Astrocyte (in vitro differentiated cells and primary cell): Measurements from ENCODE around the gene DCAF6. TPM values are rescaled to one million over a fixed set of nuclear protein-coding genes. Genes with fewer than 3 reads are reported as not detected.

Experiments used
- DNase-seq: peaks from one replicate; pipeline ENCODE4 v3.0.0-alpha.2; 2010; ENCODE audit warnings: low read depth
- FAIRE-seq: peaks from 2 replicates; lab custom pipeline; 2011; peaks lifted over from hg19 to GRCh38; lab: Jason Lieb, UNC
- H2AFZ ChIP-seq: 2 replicates; pipeline ENCODE4 v1.6.0; 2012; ENCODE audit warnings: low read depth, low read length, inconsistent platforms
- H3K27ac ChIP-seq: 2 replicates; pipeline ENCODE4 v1.5.1; 2011; ENCODE audit warnings: low read depth, low read length, inconsistent platforms
- H3K27me3 ChIP-seq: 2 replicates; pipeline ENCODE4 v1.6.0; 2011; ENCODE audit warnings: low read length, inconsistent platforms; ENCODE audit not compliant: insufficient read depth
- H3K36me3 ChIP-seq: 2 replicates; pipeline ENCODE4 v1.5.1; 2011; ENCODE audit warnings: low read length, inconsistent platforms; ENCODE audit not compliant: insufficient read depth
- H3K4me1 ChIP-seq: 2 replicates; pipeline ENCODE4 v1.5.1; 2011; ENCODE audit warnings: low read length, inconsistent platforms; ENCODE audit not compliant: insufficient read depth
- H3K4me2 ChIP-seq: 2 replicates; pipeline ENCODE4 v1.6.0; 2012; ENCODE audit warnings: low read length, inconsistent platforms
- H3K4me3 ChIP-seq: 2 replicates; pipeline ENCODE4 v1.5.1; 2011; ENCODE audit warnings: low read depth, mild to moderate bottlenecking, low read length, inconsistent platforms; ENCODE audit not compliant: insufficient read depth
- H3K79me2 ChIP-seq: 2 replicates; pipeline ENCODE4 v1.6.0; 2012; ENCODE audit warnings: mild to moderate bottlenecking, low read length, inconsistent platforms; ENCODE audit not compliant: insufficient read depth
- H3K9ac ChIP-seq: 2 replicates; pipeline ENCODE4 v1.6.0; 2012; ENCODE audit warnings: mild to moderate bottlenecking, low read length, inconsistent platforms
- H3K9me3 ChIP-seq: 2 replicates; pipeline ENCODE4 v1.5.1; 2012; ENCODE audit warnings: low read depth, mild to moderate bottlenecking, low read length, inconsistent platforms; ENCODE audit not compliant: insufficient read depth
- H4K20me1 ChIP-seq: 2 replicates; pipeline ENCODE4 v1.6.0; 2012; ENCODE audit warnings: low read length, inconsistent platforms; ENCODE audit not compliant: insufficient read depth
- H3K27ac Mint-ChIP-seq: one replicate; pipeline ENCODE4 v1.8.0; 2021; ENCODE audit warnings: mild to moderate bottlenecking, mixed read lengths; ENCODE audit not compliant: unreplicated experiment
- H3K27me3 Mint-ChIP-seq: one replicate; pipeline ENCODE4 v1.8.0; 2021; ENCODE audit warnings: low read depth, mixed read lengths; ENCODE audit not compliant: unreplicated experiment
- H3K36me3 Mint-ChIP-seq: one replicate; pipeline ENCODE4 v1.8.0; 2021; ENCODE audit warnings: low read depth, mixed read lengths; ENCODE audit not compliant: unreplicated experiment
- H3K4me1 Mint-ChIP-seq: one replicate; pipeline ENCODE4 v1.8.0; 2021; ENCODE audit warnings: low read depth, mixed read lengths; ENCODE audit not compliant: unreplicated experiment
- H3K4me3 Mint-ChIP-seq: one replicate; pipeline ENCODE4 v1.8.0; 2021; ENCODE audit warnings: mild to moderate bottlenecking, moderate library complexity, mixed read lengths; ENCODE audit not compliant: unreplicated experiment
- H3K9me3 Mint-ChIP-seq: one replicate; pipeline ENCODE4 v1.8.0; 2021; ENCODE audit warnings: mild to moderate bottlenecking, mixed read lengths; ENCODE audit not compliant: unreplicated experiment
- CTCF ChIP-seq: IDR thresholded peaks from 2 replicates; pipeline ENCODE4 v1.5.1; 2011; ENCODE audit warnings: low read depth, mild to moderate bottlenecking, inconsistent platforms, low read length, moderate library complexity; ENCODE audit not compliant: insufficient read depth
- EZH2 ChIP-seq: IDR thresholded peaks from 2 replicates; pipeline ENCODE4 v1.6.1; 2012; ENCODE audit warnings: mild to moderate bottlenecking, low read length, inconsistent platforms; ENCODE audit not compliant: insufficient read depth
- total RNA-seq: library from RNA; stranded (reverse); gene quantifications from 2 replicates; pipeline ENCODE4 v1.2.1, GENCODE V29; 2021

DCAF6 gene
- total RNA-seq, 1 donor from 2014 or later: 57.4 TPM

- peaks cover 18% of the 10 kb centered on the region for H3K36me3 Mint-ChIP-seq
- H3K4me2 ChIP-seq: no peak overlapping the region
- no peak overlapping the region for H3K27ac Mint-ChIP-seq
- H3K27me3 ChIP-seq: no peaks in the 10 kb centered on the region
- H3K4me1 ChIP-seq: peaks cover 5% of the 10 kb centered on the region
- H3K9me3 ChIP-seq: no peaks in the 10 kb centered on the region
- peaks cover 6% of the 10 kb centered on the region for H3K4me1 Mint-ChIP-seq
- no peak for FAIRE-seq
- H3K27me3 Mint-ChIP-seq: no peaks in the 10 kb centered on the region
- no peak overlapping the region for H3K9ac ChIP-seq
- no peak overlapping the region for H3K27ac ChIP-seq
- H3K4me3 Mint-ChIP-seq: no peak overlapping the region
- no peak overlapping the region for H2AFZ ChIP-seq
- DNase-seq: no peak
- no peaks in the 10 kb centered on the region for H3K9me3 Mint-ChIP-seq
- H3K4me3 ChIP-seq: no peak overlapping the region
- no peaks in the 10 kb centered on the region for H4K20me1 ChIP-seq
- no peaks in the 10 kb centered on the region for H3K79me2 ChIP-seq
- TF ChIP-seq CTCF: no peak
- no peak for TF ChIP-seq EZH2
- H3K36me3 ChIP-seq: no peaks in the 10 kb centered on the region
Observed at GRCh38 chr1:168098534-168099320, 162.2 kb downstream of the DCAF6 start.

- Histone ChIP-seq H4K20me1 (no peaks in the 10 kb centered on the region), H3K4me1 (peaks cover 5% of the 10 kb centered on the region), H3K9ac (no peak overlapping the region), H3K4me3 (no peak overlapping the region), H3K27me3 (no peaks in the 10 kb centered on the region), H3K36me3 (no peaks in the 10 kb centered on the region), H2AFZ (no peak overlapping the region), H3K79me2 (no peaks in the 10 kb centered on the region), H3K4me2 (no peak overlapping the region), H3K9me3 (no peaks in the 10 kb centered on the region), H3K27ac (no peak overlapping the region)
- Mint-ChIP-seq H3K27me3 (no peaks in the 10 kb centered on the region), H3K27ac (no peak overlapping the region), H3K4me3 (no peak overlapping the region), H3K9me3 (no peaks in the 10 kb centered on the region), H3K36me3 (peaks cover 20% of the 10 kb centered on the region), H3K4me1 (peaks cover 6% of the 10 kb centered on the region)
- FAIRE-seq (no peak), DNase-seq (no peak)
- TF ChIP-seq EZH2 (no peak), CTCF (no peak)
Observed at GRCh38 chr1:168099337-168099801, 162.9 kb downstream of the DCAF6 start.
